AG09319 (cell line): ENCODE measurements around the gene SMARCD3.

ENCODE experiments used
- DNase-seq: peaks from one replicate; pipeline ENCODE4 v3.0.0-alpha.2; 2010; ENCODE audit warnings: low read depth; ENCODE audit errors: extremely low read depth
- TF ChIP-seq, protein P1 (sequence below): IDR thresholded peaks from 2 replicates; pipeline ENCODE4 v1.5.1; 2011; ENCODE audit warnings: low read depth, mild to moderate bottlenecking, inconsistent platforms, low read length, moderate library complexity

Gene SMARCD3

DNA sequence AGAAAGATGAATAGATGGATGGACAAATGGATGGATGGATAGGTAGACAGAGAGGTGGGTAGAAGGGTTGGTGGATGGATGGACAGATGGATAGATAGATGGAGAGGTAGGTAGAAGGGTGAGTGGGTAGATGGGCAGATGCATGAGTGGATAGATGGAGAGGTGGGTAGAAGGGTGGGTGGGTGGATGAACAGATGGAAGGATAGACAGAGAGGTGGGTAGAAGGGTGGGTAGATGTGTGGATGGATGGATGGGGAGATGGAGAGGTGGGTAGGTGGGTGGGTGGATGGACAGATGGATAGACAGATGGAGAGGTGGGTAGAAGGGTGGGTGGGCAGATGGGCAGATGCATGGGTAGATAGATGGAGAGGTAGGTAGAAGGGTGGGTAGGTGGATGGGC, 50.6 kb downstream of the SMARCD3 start:
- TF ChIP-seq, protein P1, sequence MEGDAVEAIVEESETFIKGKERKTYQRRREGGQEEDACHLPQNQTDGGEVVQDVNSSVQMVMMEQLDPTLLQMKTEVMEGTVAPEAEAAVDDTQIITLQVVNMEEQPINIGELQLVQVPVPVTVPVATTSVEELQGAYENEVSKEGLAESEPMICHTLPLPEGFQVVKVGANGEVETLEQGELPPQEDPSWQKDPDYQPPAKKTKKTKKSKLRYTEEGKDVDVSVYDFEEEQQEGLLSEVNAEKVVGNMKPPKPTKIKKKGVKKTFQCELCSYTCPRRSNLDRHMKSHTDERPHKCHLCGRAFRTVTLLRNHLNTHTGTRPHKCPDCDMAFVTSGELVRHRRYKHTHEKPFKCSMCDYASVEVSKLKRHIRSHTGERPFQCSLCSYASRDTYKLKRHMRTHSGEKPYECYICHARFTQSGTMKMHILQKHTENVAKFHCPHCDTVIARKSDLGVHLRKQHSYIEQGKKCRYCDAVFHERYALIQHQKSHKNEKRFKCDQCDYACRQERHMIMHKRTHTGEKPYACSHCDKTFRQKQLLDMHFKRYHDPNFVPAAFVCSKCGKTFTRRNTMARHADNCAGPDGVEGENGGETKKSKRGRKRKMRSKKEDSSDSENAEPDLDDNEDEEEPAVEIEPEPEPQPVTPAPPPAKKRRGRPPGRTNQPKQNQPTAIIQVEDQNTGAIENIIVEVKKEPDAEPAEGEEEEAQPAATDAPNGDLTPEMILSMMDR, result no peak
- DNase-seq, result no peak

DNA sequence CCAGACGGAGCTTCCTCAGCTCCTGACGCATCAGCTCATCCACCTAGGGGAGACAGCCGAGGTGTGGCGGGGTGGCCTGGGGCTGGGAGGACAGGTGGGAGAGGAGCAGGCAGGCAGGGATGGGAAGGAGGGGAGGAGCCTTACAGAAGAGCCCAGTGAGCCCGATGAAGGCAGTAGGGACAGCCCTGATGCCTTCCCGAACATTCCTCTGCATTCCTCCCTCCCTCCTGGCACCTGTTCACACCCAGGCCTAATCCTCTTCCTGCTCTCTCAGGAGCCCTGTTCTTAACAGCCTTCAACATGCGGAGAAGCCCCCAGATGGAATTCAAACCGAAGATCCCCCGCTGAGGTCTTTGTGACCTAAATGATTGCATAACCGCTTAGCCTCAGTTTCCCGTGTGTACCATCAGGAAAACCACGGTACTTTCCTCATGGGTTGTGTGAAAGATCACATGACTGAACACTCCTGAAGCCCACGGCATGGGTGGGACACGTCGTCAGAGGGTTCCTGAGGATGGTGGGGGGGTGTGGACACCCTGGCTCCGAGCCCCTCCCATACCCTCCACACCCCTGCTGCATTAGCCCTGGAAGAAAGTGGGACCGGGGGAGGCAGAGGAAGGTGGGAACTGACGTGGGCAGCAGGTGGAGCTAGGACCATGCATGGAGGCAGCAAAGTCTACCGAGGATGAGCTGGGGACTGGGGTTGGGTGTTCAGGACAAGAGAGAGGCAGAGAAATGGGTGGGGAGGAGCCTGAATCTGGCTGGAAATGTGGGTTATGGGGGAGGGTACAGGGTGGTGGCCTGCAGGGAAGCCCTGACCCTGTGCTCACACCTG, 52.7 kb downstream of the SMARCD3 start:
- TF ChIP-seq, protein P1, result no peak
- DNase-seq, result no peak

DNA sequence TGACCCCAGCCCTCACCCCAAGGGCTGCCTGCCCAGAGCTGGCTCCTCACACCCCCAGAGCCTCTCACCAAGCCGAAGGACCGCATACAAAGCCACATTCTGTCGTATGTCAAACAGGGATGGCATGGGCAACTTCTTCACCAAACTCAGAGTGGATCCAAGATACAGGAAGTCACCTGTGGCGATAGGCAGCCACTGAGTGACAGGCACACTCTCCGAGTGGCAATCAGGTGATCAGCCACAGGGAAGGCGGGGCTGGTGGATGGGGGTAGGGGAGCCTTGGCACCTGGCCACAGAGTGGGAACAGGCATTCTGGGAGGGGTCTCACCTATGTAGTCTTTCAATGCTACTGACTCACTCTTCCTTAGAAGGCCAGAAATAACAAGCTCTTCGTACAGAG, 54.3 kb downstream of the SMARCD3 start:
- TF ChIP-seq, protein P1, result no peak
- DNase-seq, result no peak

DNA sequence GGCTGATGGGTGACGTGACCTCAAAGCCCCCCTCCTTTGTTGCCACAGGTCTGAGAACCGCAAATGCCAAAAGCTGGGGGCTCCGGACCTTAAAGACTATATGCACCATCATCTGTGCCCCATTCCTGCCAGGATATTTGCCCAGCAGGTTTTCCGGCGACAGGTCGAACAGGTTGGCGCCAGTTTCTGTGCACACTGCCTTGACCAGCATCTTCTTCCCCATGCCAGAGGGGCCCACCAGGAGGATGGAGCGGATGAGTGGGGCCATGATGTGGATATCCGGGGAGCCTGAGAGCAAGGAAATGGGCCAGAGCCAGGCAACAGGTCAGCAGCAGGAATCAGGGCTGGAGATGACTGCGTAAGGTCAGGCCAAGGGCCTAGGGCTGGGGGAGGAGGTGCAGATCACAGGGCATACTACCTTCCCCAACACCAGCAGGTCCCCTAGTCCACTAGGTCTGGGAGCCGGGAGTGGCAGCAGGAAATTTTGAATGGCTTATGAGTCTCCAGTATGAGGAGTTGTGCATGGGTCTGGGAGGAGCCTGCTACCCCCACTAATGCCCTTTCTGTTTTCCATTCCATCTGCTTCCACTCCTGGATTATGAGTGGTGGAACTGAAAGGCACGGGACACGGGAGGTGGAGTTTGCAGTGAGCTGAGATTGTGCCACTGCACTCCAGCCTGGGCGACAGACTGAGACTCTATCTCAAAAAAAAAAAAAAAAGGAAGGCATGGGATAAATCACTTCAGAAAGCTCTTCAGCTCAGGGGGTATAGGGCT, 55.1 kb downstream of the SMARCD3 start:
- no peak for DNase-seq
- TF ChIP-seq, protein P1, result no peak

DNA sequence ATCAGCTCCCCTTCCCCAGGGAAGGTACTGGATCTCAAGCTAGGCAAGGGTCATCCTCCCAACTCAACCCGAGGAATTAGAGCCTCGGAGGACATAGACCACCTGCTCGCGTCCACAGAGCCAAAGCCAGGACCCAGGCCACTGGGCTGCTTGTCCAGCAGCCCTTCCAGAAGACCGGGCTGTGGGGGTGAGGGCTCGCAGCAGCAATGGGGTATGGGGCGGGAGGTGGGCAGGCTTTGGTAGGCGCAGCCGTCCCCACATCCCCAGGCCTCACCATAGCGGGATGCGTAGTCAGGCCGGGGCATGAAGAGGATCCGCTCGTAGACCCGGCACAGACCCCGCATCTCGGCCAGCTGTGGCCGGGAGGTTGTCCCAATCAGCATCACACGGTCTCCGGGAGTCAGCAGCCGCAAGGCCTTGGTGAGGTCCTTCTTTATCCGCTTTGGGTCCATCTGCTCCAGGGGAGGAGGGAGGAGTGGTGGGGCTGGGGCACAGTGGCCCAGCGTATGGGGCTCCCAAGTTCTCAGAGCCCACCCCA, 56.4 kb downstream of the SMARCD3 start:
- DNase-seq, result no peak
- TF ChIP-seq, protein P1, result no peak

DNA sequence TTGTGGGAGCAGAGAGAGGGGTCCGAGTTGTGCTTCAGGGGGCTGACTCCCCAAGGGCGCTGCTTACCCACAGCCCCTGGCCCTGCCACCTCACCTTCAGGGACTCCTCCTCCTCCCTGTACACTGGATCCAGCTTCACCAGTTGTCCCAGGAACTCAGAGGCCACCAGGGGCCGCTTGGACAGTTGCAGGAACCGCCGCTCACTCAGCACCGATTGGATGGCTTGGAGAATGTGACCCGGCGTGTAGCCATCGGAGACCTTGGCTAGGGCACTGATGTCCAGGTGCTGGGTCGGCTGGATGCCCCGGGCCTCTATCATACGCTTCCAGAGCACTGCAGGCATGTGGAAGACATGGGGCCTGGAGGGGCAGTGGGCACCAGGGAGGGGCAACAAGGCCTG, 57.0 kb downstream of the SMARCD3 start:
- TF ChIP-seq, protein P1, result no peak
- no peak for DNase-seq

DNA sequence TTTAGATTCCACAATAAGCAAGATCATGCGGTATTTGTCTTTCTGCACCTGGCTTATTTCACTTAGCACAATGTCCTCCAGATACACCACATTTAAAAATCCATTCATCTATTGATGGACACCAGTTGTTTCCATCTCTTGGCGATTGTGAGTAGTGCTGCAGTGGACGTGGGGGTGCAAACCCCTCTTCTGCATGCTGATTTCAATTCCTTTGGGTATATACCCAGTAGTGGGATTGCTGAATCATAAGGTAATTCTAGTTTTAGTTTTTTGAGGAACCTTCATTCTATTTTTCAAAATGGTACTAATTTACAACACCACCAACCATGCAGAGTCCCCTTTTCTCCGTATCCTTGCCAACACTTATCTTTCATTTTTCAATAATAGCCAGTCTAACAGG, 59.5 kb downstream of the SMARCD3 start:
- TF ChIP-seq, protein P1, result no peak
- DNase-seq, result no peak
